NOMO-1 treated with DMSO at 0.1 percent for 48 hours (cell line): ENCODE measurements around the gene POLD1.
"Not testable (repeated sequence)": the region's sequence is repeated elsewhere in the genome, so short reads cannot be mapped to it uniquely, and the experiment has no call there.

Experiments used
- DNase-seq: peaks from one replicate; lab custom pipeline; 2025; ENCODE audit not compliant: unreplicated experiment; lab: John Stamatoyannopoulos, UW

The POLD1 gene

DNA sequence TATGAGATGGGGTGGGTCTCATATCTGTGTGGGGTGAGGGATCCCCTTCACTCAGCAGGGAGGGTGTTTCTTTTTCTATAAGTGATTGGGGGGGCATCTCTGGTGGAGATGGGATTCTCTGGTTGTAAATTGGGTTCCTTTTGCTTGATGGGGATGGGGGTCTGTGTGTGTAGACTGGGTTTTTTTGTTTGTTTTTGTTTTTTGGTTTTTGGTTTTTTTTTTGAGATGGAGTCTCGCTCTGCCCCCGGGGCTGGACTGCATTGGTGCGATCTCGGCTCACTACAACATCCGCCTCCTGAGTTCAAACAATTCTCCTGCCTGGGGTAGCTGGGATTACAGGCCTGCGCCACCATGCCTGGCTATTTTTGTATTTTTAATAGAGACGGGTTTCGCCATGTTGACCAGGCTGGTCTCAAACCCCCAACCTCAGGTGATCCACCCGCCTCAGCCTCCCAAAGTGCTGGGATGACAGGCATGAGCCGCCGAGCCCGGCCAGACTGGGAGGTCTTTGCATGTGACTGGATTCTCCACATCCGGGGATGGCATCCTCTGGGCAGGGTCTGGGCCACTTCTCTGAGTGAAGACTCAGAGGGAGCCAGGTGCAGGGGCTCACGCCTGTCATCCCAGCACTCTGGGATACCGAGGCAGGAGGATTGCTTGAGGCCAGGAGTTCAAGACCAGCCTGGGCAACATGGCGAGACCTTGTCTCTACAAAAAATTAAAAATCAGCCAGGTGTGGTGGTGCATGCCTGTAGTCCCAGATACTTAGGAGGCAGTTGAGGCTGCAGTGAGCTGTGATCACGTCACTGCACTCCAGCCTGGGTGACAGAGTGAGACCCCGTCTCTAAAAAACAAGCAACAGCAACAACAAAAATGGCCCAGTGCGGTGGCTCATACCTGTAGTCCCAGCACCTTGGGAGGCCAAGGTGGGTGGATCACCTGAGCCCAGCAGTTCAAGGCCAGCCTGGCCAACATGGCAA, 49.3 kb downstream of the POLD1 start:
- DNase-seq, result no peak

DNA sequence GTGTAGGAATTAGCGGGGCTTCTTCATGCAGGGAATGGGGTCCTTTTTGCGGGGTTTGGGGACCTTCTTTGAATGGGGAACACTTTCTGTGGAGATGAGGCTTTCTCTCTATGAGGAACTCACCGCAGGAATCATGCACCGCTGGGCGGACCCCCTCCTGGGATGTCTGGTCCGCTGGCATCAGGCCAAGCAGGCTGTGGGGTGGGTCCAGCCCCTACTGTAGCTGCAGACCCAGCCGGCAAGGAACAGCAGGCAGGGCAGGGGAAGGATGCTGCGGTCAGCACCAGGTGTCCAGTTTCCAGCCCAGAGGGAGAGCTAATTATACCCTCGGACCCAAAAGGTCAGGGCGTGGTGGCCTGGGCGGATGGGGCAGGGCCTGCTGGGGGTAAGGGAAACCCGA, 50.4 kb downstream of the POLD1 start:
- no peak for DNase-seq

DNA sequence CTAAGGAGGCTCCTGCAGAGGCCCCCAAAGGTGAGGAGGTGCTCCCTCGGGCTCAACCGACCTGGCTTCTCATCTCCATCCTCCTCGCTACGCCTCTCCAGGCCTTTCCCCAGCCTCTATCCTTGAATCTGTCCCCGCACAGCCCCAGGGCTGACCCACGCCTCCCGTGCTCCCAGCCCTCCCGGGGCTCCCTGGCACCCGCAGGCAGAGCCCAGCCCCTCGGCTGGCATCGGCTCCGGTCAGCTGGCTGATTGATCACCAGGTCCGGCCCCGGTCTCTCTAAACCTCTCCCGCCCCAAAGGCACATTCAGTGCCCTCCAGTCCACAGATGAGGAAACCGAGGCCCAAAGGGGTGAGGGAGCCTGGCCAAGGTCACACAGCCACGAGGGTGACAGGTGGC, 51.1 kb downstream of the POLD1 start:
- no peak for DNase-seq

DNA sequence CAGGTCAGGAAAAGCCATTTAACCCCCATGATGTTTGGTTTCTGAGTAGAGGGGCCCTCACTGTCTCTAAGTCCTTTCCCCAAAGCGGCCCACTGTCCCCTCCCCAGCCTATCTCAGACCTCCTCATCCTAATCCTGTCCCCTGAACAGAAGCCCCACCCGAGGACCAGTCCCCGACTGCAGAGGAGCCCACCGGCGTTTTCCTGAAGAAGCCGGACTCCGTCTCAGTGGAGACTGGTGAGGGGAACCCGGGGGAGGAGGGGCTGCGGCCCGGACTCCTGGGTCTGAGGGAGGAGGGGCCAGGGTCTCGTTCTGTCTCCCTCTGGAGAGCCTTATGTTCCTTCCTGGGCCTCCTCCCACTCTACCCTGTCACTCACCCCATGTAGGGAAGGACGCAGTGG, 51.5 kb downstream of the POLD1 start:
- DNase-seq, result no peak

DNA sequence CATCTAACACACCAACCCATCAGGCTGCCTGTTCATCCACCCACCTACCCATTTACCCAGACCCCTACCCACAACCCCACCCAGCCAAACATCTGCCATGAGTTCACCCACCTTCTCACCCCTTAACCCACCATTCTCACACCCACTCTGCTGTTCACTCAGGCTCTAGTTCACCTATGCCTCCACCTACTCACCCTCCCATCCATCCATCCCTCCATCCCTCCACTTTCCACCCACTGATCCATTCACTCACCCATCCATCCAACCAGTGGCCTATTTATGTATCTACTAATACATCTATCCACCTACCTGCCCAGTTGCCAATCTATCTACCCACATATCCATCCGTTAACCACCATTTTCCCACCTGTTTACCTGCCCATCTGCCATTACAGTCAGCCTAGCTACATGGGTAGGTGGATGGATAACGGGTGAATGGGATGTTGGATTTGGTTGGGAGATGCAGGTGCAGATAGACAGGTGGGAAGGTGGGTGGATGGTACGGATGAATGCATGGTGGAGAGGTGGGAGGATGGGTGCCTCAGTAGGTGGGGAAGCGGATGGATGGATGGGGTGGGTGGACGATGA, 53.8 kb downstream of the POLD1 start:
- DNase-seq, result no peak

DNA sequence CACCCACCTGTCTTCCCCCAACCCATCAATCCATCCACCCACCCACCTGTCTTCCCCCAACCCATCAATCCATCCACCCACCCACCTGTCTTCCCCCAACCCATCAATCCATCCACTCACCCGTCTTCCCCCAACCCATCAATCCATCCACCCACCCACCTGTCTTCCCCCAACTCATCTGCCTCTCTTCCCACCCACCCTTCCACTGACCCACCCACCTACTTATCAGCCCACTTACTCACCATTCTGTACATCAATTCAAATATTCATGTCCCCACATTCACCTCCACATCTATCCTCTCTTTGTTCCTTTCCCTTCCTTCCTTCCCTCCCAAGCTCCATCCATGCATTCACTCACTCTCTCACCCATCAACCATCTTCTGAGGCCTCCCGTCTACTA, 55.0 kb downstream of the POLD1 start:
- not testable (repeated sequence) for DNase-seq

DNA sequence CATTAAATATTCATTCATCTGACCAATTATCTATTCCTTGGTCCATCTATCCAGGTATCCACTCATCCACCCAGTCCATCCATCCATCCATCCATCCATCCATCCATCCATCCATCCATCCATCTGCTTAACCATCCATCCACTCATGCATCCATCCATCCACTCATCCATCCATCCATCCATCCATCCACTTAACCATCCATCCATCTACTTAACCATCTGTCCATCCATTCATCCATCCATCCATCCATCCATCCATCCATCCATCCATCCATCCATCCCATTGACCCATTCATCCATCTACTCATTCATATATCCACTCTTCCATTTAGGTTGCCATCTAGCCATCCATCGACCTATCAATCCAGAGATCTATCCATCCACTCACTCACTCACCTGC, 59.9 kb downstream of the POLD1 start:
- no peak for DNase-seq

DNA sequence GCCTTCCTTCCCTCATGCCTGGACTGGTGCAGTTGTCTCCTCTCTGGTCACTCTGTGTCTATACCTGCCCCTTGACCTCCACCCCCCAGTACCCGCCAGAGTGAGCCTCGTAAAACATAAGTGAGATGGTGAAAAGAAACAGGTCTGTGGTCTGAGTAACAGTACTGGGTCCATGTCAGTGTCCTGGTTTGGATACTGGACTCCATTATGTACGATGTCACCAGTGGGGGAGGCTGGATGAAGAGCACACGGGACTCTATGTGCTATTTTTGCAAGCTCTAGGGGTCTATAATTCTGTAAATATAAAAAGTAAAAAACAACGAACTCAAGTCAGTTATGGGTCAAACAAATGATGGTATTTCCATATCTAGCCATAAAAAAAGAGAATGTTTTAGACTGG, 62.9 kb downstream of the POLD1 start:
- DNase-seq, result no peak

DNA sequence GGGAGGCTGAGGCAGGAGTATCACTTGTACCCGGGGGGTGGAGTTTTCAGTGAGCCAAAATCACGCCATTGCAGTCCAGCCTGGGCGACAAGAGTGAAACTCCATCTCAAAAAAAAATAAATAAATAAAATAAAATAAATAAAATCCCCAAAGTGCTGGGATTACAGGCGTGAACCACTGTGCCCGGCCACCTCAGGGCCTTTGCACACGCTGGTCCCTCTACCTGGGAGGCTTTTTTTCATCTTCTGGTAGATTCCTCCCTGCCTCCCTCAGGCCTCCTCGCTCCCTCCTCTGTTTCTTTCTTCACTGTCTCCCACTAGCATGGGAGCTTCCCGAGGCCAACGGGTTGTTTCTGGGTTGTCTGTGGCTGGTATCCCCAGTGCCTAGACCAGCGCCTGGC, 63.6 kb downstream of the POLD1 start:
- no peak for DNase-seq

DNA sequence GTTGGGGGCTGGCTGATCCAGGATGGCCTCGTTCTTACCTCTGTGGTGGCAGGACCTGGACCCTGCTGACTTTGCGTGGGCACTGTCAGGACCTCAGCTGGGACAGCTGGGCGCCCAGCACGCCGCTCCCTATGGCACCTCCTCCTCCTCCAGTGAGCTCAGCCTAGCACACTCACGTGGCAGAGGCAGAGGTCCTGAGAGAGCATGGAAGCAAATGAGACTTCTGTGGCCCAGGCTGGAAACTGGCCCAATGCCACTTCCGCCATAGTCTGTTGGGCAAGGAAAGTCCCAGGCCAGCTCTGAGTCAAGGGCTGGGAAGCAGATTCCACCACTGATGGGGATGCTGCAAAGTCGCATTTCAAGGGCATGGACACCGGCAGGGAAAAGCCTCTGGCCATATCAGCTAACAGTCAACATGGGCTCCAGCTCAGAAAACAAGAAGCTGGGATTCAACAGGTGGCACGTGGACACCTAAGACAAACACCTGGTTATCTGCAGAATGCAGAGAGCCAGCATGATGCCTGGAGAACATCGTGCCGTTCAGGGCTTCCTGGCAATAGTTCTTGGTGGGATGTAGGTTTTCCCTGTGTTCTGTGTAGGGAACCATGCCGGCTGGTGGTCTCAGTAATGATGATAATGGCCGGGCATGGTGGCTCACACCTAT, 65.2 kb downstream of the POLD1 start:
- no peak for DNase-seq

DNA sequence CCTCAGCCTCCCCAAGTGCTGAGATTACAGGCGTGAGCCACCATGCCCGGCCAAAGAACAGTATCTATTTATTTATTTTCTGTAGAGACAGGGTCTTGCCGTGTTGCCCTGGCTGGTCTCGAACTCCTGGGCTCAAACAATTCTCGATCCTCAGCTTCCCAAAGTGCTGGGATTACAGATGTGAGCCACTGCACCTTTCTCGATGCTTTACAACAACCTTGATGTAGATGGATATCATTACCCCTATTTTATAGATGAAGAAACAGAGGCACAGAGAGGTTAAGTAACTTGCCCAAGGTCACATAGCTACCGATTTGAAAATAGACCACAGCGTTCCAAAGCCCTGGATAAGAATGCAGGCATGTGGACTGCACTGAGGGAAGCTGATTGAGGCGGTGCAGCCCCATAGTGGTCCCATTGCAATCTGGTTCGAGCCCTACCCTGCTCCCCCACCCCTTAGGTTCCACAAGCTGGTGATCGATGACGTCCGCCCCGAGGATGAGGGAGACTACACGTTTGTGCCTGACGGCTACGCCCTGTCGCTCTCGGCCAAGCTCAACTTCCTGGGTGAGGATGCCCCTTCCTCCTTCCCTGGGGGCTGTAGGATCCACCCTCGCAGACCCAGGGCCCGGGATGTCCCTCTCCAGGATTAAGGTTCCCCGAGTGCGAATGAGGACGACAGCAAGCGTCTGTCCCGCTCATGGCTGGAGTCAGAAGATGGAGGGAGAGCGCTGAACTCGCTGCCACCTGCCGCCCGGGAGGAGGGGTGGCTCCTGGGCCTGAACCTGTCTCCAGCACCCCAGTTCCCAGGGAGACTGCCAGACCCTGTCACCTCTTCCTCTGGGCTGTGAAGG, 66.4 kb downstream of the POLD1 start:
- no peak for DNase-seq

DNA sequence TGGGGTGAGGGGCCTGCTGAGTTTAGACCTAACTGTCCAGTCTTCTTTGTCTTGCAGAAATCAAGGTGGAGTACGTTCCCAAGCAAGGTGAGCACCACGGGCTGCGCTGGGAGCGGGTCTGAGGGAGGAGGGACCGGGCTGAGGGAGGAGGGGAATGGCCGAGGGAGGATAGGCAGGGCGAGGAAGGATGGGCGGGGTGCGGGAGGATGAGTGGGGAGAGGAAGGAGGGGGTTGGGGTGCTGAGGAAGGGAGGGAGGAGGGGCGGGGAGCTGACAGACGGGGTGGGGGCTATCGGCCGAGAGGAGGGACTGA, 67.0 kb downstream of the POLD1 start:
- DNase-seq, result no peak

DNA sequence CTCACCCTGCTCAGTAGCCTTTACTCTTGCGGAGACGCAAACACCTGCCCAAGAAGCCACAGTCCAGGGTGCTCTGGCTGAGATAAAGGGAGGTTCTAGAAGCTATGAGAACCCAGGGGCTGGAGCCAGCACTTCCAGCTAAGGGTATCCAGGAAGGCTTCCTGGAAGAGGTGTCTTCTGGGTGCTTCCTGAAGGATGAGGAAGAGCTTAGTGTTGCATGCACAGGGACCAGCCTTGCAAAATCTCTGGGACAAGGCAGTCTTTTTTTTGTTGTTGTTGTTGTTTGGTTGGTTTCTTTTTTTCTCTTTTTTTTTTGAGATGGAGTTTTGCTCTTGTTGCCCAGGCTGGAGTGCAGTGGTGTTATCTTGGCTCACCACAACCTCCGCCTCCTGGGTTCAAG, 69.1 kb downstream of the POLD1 start:
- no peak for DNase-seq

DNA sequence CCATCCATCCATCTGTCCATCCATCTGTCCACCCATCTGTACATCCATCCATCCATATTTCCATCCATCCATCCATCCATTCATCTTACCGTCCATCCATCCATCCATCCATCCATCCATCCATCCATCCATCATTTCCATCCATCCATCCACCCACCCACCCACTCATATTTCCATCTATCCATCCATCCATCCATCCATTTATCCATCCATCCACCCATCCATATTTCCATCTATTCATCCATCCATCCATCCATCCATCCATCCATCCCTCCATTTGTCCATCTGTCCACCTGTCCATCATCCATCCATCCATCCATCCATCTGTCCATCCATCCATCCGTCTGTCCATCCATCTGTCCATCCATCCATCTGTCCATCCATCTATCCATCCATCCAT, 71.8 kb downstream of the POLD1 start:
- no peak for DNase-seq

DNA sequence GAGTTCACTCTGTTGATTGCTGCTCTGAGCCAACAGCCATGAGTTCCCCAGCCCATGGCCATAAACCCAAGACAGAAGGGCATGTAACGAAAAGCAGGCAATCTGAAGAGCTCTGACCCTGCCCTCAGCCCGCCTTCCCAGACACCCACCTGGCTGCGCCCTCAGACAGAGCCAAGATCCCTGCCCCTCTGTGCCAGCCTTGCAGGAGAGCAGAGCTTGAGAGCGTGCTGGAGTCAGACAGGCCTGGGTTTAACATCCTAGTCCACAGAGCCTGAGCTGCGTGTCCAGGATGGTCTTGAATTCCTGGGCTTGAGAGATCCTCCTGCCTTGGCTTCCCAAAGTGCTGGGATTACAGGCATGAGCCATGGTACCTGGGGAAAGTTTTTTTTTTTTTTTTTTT, 73.2 kb downstream of the POLD1 start:
- no peak for DNase-seq

DNA sequence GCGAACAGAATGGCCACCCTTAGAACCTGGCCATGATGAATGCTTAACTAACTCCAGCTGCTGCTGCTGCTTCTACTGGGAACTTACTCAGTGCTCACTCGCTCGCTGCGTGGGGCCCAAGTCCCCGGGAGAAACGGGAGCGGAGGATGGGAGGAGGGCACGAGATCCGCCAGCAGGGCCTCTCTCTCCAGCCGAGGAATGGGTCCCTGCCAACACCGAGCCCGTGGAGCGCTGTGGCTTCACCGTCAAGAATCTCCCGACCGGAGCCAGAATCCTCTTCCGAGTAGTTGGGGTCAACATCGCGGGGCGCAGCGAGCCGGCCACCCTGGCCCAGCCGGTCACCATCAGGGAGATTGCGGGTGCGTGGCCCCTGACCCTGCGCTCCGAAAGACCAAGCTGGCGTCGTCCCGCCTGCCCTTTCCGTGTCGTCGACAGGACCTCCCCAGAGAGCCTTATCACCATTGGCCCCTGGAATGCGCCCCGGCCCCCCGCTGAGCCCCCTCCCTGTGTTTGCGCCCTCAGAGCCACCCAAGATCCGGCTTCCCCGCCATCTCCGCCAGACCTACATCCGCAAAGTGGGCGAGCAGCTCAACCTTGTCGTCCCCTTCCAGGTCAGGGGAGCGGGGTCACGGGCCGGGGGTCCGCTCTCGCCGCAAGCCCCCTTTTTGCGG, 74.4 kb downstream of the POLD1 start:
- no peak for DNase-seq

DNA sequence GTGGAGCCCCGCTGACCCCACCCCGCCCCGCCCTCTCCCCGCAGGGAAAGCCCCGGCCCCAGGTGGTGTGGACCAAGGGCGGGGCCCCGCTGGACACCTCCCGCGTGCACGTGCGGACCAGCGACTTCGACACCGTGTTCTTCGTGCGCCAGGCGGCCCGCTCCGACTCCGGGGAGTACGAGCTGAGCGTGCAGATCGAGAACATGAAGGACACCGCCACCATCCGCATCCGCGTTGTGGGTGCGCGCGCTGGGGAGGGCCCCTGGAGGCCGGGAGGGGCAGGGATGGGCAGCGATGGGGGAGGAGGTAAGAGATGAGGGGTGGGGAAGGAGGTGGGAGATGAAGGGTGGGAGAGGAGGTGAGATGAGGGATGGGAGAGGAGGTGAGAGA, 74.9 kb downstream of the POLD1 start:
- DNase-seq, result no peak

DNA sequence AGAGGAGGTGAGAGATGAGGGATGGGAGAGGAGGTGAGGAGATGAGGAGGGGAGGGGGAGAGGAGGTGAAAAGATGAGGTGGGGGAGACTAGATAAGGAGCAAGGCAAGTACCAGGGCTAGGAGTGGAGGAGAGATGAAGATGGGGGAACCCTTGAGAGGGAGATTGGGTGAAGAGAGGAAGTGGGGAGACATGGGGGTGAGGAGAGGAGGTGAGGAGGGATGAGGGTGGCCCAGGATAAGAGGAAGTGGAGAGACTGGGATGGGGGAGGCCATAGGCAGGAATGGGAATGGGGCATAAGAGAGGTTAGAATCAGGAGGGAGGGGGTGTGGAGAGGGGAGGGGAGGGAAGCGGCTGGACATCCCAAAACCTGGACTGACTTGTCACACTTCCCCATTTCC, 75.5 kb downstream of the POLD1 start:
- no peak for DNase-seq

DNA sequence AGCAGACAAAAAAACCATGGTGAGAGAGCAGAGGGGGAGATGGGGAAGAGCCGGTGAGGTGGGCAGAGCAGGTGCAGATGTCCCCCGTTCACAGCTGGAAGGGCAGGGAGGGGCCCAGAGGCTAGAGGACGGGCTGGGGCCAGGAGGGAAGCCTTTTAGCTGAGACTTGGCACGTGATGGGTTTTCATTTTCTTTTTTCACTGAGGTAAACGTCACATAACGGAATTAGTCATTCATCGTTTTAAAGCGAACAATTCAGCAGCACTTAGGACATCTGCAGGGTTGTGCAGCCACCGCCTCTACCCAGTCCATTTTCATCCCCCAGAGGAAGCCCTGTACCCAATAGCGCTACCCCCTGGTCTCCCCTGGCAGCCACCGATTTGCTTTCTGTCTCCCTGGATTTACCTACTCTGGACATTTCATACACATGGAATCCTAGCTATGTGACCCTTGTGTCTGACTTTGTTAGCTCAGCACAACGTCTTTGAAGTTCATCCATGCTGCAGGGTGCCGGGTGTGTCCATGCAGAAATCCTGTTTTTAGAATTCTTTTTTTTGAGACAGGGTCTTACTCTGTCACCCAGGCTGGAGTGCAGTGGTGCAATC, 76.1 kb downstream of the POLD1 start:
- peak; percentile 17 for DNase-seq

DNA sequence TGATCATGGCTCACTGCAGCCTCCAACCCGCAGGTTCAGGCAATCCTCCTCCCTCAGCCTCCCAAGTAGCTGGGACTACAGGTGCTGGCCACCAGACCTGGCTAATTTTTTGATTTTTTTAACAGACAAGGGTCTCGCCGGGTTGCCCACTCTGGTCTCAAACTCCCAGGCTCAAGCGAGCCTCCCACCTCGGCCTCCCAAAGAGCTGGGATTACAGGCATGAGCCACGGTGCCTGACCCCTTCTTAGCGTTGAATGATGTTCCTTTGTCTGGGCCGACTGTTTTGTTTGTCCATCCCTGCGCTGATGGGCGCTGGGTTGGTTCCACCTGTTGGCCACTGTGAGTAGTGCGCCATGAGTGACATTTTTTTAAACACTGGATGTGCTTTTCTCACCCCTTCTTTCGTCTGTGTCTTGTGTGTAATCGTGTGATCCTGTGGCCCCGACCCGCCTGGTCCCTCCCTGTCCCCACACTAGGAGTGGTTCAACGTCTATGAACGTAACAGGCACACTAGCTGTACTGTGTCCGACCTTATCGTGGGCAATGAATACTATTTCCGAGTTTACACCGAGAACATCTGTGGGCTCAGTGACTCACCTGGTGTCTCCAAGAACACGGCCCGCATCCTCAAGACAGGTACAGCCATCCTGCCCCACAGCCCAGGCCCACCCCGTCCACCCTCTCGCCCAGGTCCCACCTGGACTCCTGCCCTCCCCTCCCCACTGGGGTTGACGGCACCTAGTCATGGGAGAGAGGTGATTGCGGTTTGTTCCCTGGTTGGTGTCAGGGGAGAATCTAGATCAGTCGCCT, 77.1 kb downstream of the POLD1 start:
- peak; percentile 49 for DNase-seq
